Astrocyte (in vitro differentiated cells and primary cell): ENCODE results near the gene PPFIBP1. TPM values are rescaled to one million over a fixed set of nuclear protein-coding genes. Genes with fewer than 3 reads are reported as not detected.

Experiments
- DNase-seq: peaks from one replicate; pipeline ENCODE4 v3.0.0-alpha.2; 2010; ENCODE audit warnings: low read depth
- FAIRE-seq: peaks from 2 replicates; lab custom pipeline; 2011; peaks lifted over from hg19 to GRCh38; lab: Jason Lieb, UNC
- H2AFZ ChIP-seq: 2 replicates; pipeline ENCODE4 v1.6.0; 2012; ENCODE audit warnings: low read depth, low read length, inconsistent platforms
- H3K27ac ChIP-seq: 2 replicates; pipeline ENCODE4 v1.5.1; 2011; ENCODE audit warnings: low read depth, low read length, inconsistent platforms
- H3K27me3 ChIP-seq: 2 replicates; pipeline ENCODE4 v1.6.0; 2011; ENCODE audit warnings: low read length, inconsistent platforms; ENCODE audit not compliant: insufficient read depth
- H3K36me3 ChIP-seq: 2 replicates; pipeline ENCODE4 v1.5.1; 2011; ENCODE audit warnings: low read length, inconsistent platforms; ENCODE audit not compliant: insufficient read depth
- H3K4me1 ChIP-seq: 2 replicates; pipeline ENCODE4 v1.5.1; 2011; ENCODE audit warnings: low read length, inconsistent platforms; ENCODE audit not compliant: insufficient read depth
- H3K4me2 ChIP-seq: 2 replicates; pipeline ENCODE4 v1.6.0; 2012; ENCODE audit warnings: low read length, inconsistent platforms
- H3K4me3 ChIP-seq: 2 replicates; pipeline ENCODE4 v1.5.1; 2011; ENCODE audit warnings: low read depth, mild to moderate bottlenecking, low read length, inconsistent platforms; ENCODE audit not compliant: insufficient read depth
- H3K79me2 ChIP-seq: 2 replicates; pipeline ENCODE4 v1.6.0; 2012; ENCODE audit warnings: mild to moderate bottlenecking, low read length, inconsistent platforms; ENCODE audit not compliant: insufficient read depth
- H3K9ac ChIP-seq: 2 replicates; pipeline ENCODE4 v1.6.0; 2012; ENCODE audit warnings: mild to moderate bottlenecking, low read length, inconsistent platforms
- H3K9me3 ChIP-seq: 2 replicates; pipeline ENCODE4 v1.5.1; 2012; ENCODE audit warnings: low read depth, mild to moderate bottlenecking, low read length, inconsistent platforms; ENCODE audit not compliant: insufficient read depth
- H4K20me1 ChIP-seq: 2 replicates; pipeline ENCODE4 v1.6.0; 2012; ENCODE audit warnings: low read length, inconsistent platforms; ENCODE audit not compliant: insufficient read depth
- H3K27ac Mint-ChIP-seq: one replicate; pipeline ENCODE4 v1.8.0; 2021; ENCODE audit warnings: mild to moderate bottlenecking, mixed read lengths; ENCODE audit not compliant: unreplicated experiment
- H3K27me3 Mint-ChIP-seq: one replicate; pipeline ENCODE4 v1.8.0; 2021; ENCODE audit warnings: low read depth, mixed read lengths; ENCODE audit not compliant: unreplicated experiment
- H3K36me3 Mint-ChIP-seq: one replicate; pipeline ENCODE4 v1.8.0; 2021; ENCODE audit warnings: low read depth, mixed read lengths; ENCODE audit not compliant: unreplicated experiment
- H3K4me1 Mint-ChIP-seq: one replicate; pipeline ENCODE4 v1.8.0; 2021; ENCODE audit warnings: low read depth, mixed read lengths; ENCODE audit not compliant: unreplicated experiment
- H3K4me3 Mint-ChIP-seq: one replicate; pipeline ENCODE4 v1.8.0; 2021; ENCODE audit warnings: mild to moderate bottlenecking, moderate library complexity, mixed read lengths; ENCODE audit not compliant: unreplicated experiment
- H3K9me3 Mint-ChIP-seq: one replicate; pipeline ENCODE4 v1.8.0; 2021; ENCODE audit warnings: mild to moderate bottlenecking, mixed read lengths; ENCODE audit not compliant: unreplicated experiment
- CTCF ChIP-seq: IDR thresholded peaks from 2 replicates; pipeline ENCODE4 v1.5.1; 2011; ENCODE audit warnings: low read depth, mild to moderate bottlenecking, inconsistent platforms, low read length, moderate library complexity; ENCODE audit not compliant: insufficient read depth
- EZH2 ChIP-seq: IDR thresholded peaks from 2 replicates; pipeline ENCODE4 v1.6.1; 2012; ENCODE audit warnings: mild to moderate bottlenecking, low read length, inconsistent platforms; ENCODE audit not compliant: insufficient read depth
- total RNA-seq: library from RNA; stranded (reverse); gene quantifications from 2 replicates; pipeline ENCODE4 v1.2.1, GENCODE V29; 2021

The PPFIBP1 gene
- total RNA-seq, 1 donor from 2014 or later = 147 TPM

- Histone ChIP-seq H3K27me3 (no peaks in the 10 kb centered on the region), H2AFZ (no peak overlapping the region), H3K27ac (no peak overlapping the region), H3K9ac (no peak overlapping the region), H3K9me3 (no peaks in the 10 kb centered on the region), H3K36me3 (peaks cover 21% of the 10 kb centered on the region), H3K4me2 (no peak overlapping the region), H3K4me3 (no peak overlapping the region), H4K20me1 (peaks cover 3% of the 10 kb centered on the region), H3K4me1 (peaks cover 9% of the 10 kb centered on the region), H3K79me2 (no peaks in the 10 kb centered on the region)
- no peak overlapping the region for H3K4me3 Mint-ChIP-seq
- no peak for DNase-seq
- H3K4me1 Mint-ChIP-seq = peaks cover 10% of the 10 kb centered on the region
- H3K36me3 Mint-ChIP-seq = peaks cover 17% of the 10 kb centered on the region
- TF ChIP-seq CTCF (no peak), EZH2 (no peak)
- no peak for FAIRE-seq
- H3K27ac Mint-ChIP-seq = no peak overlapping the region
- no peaks in the 10 kb centered on the region for H3K9me3 Mint-ChIP-seq
- no peaks in the 10 kb centered on the region for H3K27me3 Mint-ChIP-seq
Measured at GRCh38 chr12:27672051-27672450, 148.0 kb downstream of the PPFIBP1 start.

GRCh38 chr12:27672643-27673042, 148.6 kb downstream of the PPFIBP1 start:
- no peaks in the 10 kb centered on the region for H3K9me3 ChIP-seq
- no peak overlapping the region for H3K27ac Mint-ChIP-seq
- H3K4me3 Mint-ChIP-seq = no peak overlapping the region
- H3K27me3 Mint-ChIP-seq = no peaks in the 10 kb centered on the region
- peaks cover 4% of the 10 kb centered on the region for H3K4me1 Mint-ChIP-seq
- H3K79me2 ChIP-seq = no peaks in the 10 kb centered on the region
- H4K20me1 ChIP-seq = peaks cover 3% of the 10 kb centered on the region
- H2AFZ ChIP-seq = no peak overlapping the region
- H3K4me3 ChIP-seq = no peak overlapping the region
- peaks cover 17% of the 10 kb centered on the region for H3K36me3 Mint-ChIP-seq
- H3K27ac ChIP-seq = no peak overlapping the region
- peaks cover 16% of the 10 kb centered on the region for H3K36me3 ChIP-seq
- no peak overlapping the region for H3K4me2 ChIP-seq
- no peak overlapping the region for H3K9ac ChIP-seq
- no peaks in the 10 kb centered on the region for H3K9me3 Mint-ChIP-seq
- H3K4me1 ChIP-seq = peaks cover 3% of the 10 kb centered on the region
- no peak for TF ChIP-seq CTCF
- TF ChIP-seq EZH2 = no peak
- FAIRE-seq (no peak), DNase-seq (no peak)
- no peaks in the 10 kb centered on the region for H3K27me3 ChIP-seq

GRCh38 chr12:27673101-27673718, 149.2 kb downstream of the PPFIBP1 start:
- Histone ChIP-seq H3K36me3 (peaks cover 14% of the 10 kb centered on the region), H3K79me2 (no peaks in the 10 kb centered on the region), H3K9ac (no peak overlapping the region), H3K4me3 (no peak overlapping the region), H3K4me2 (no peak overlapping the region), H3K4me1 (no peaks in the 10 kb centered on the region), H3K27ac (no peak overlapping the region), H4K20me1 (no peaks in the 10 kb centered on the region), H3K27me3 (no peaks in the 10 kb centered on the region), H3K9me3 (no peaks in the 10 kb centered on the region), H2AFZ (no peak overlapping the region)
- H3K27me3 Mint-ChIP-seq = no peaks in the 10 kb centered on the region
- FAIRE-seq = no peak
- H3K4me3 Mint-ChIP-seq = no peak overlapping the region
- H3K27ac Mint-ChIP-seq = no peak overlapping the region
- no peak for DNase-seq
- no peaks in the 10 kb centered on the region for H3K9me3 Mint-ChIP-seq
- H3K4me1 Mint-ChIP-seq = no peaks in the 10 kb centered on the region
- TF ChIP-seq EZH2 (no peak), CTCF (no peak)
- H3K36me3 Mint-ChIP-seq = peaks cover 13% of the 10 kb centered on the region
